Measurements from ENCODE around the gene PTPRK. TPM values are rescaled to one million over a fixed set of nuclear protein-coding genes. Genes with fewer than 3 reads are reported as not detected.

Gene PTPRK
- total RNA-seq, 2 experiments from 2014 or later = 1.7 to 2.5 TPM

GRCh38 chr6:128239146-128239545, 281.3 kb downstream of the PTPRK start:
- Mint-ChIP-seq H3K4me1 (peaks cover 6% of the 10 kb centered on the region), H3K9me3 (peaks cover 3% of the 10 kb centered on the region), H3K36me3 (ENCODE audit: low read depth) (no peaks in the 10 kb centered on the region), H3K4me3 (no peak overlapping the region), H3K27ac (no peak overlapping the region), H3K27me3 (no peaks in the 10 kb centered on the region)
- CTCF ChIA-PET = interaction anchor here (1.1 kb wide), 1 partner anchor 723 kb away, joined by 3 read pairs; no protein-coding TSS in a partner anchor
- POLR2A ChIA-PET = no interaction called here
- DNase-seq = no peak

GRCh38 chr6:128238225-128238624, 282.2 kb downstream of the PTPRK start:
- no peaks in the 10 kb centered on the region for H3K9me3 Mint-ChIP-seq
- no peak overlapping the region for H3K4me3 Mint-ChIP-seq
- H3K36me3 Mint-ChIP-seq (ENCODE audit: low read depth) = no peaks in the 10 kb centered on the region
- H3K27ac Mint-ChIP-seq = no peak overlapping the region
- H3K4me1 Mint-ChIP-seq = peaks cover 6% of the 10 kb centered on the region
- ChIA-PET POLR2A (no interaction called here), CTCF (interaction anchor here (1.1 to 1.8 kb wide), 2 partner anchors 47 to 722 kb away, joined by 3 to 4 read pairs; no protein-coding TSS in a partner anchor)
- no peaks in the 10 kb centered on the region for H3K27me3 Mint-ChIP-seq
- no peak for DNase-seq

GRCh38 chr6:128235556-128235955, 284.8 kb downstream of the PTPRK start:
- Mint-ChIP-seq H3K27ac (no peak overlapping the region), H3K9me3 (no peaks in the 10 kb centered on the region), H3K4me3 (no peak overlapping the region), H3K36me3 (ENCODE audit: low read depth) (no peaks in the 10 kb centered on the region), H3K27me3 (no peaks in the 10 kb centered on the region), H3K4me1 (peaks cover 6% of the 10 kb centered on the region)
- CTCF ChIA-PET = no interaction called here
- DNase-seq = no peak
- POLR2A ChIA-PET = interaction anchor here (0.6 kb wide), 1 partner anchor 94 kb away, joined by 3 read pairs; no protein-coding TSS in a partner anchor

GRCh38 chr6:128233531-128233930, 286.9 kb downstream of the PTPRK start:
- Mint-ChIP-seq H3K27me3 (no peaks in the 10 kb centered on the region), H3K36me3 (ENCODE audit: low read depth) (no peaks in the 10 kb centered on the region), H3K27ac (no peak overlapping the region), H3K9me3 (no peaks in the 10 kb centered on the region), H3K4me1 (no peaks in the 10 kb centered on the region), H3K4me3 (no peak overlapping the region)
- ChIA-PET POLR2A (no interaction called here), CTCF (no interaction called here)
- DNase-seq = no peak

GRCh38 chr6:128230267-128230989, 290.0 kb downstream of the PTPRK start:
- Mint-ChIP-seq H3K36me3 (ENCODE audit: low read depth) (no peaks in the 10 kb centered on the region), H3K4me1 (no peaks in the 10 kb centered on the region), H3K4me3 (no peak overlapping the region), H3K27me3 (no peaks in the 10 kb centered on the region), H3K27ac (no peak overlapping the region), H3K9me3 (peaks cover 3% of the 10 kb centered on the region)
- no peak for DNase-seq
- CTCF ChIA-PET = no interaction called here
- POLR2A ChIA-PET = no interaction called here

GRCh38 chr6:128225612-128226011, 294.8 kb downstream of the PTPRK start:
- ChIA-PET POLR2A (no interaction called here), CTCF (no interaction called here)
- H3K9me3 Mint-ChIP-seq = peaks cover 3% of the 10 kb centered on the region
- DNase-seq = no peak
- no peaks in the 10 kb centered on the region for H3K4me1 Mint-ChIP-seq
- H3K36me3 Mint-ChIP-seq (ENCODE audit: low read depth) = no peaks in the 10 kb centered on the region
- H3K27me3 Mint-ChIP-seq = no peaks in the 10 kb centered on the region
- no peak overlapping the region for H3K27ac Mint-ChIP-seq
- H3K4me3 Mint-ChIP-seq = no peak overlapping the region

GRCh38 chr6:128216917-128217316, 303.5 kb downstream of the PTPRK start:
- H3K4me1 Mint-ChIP-seq = peaks cover 2% of the 10 kb centered on the region
- CTCF ChIA-PET = no interaction called here

GRCh38 chr6:128209771-128210170, 310.6 kb downstream of the PTPRK start:
- Mint-ChIP-seq H3K27me3 (no peaks in the 10 kb centered on the region), H3K4me3 (no peak overlapping the region), H3K36me3 (ENCODE audit: low read depth) (no peaks in the 10 kb centered on the region), H3K27ac (no peak overlapping the region), H3K4me1 (peaks cover 2% of the 10 kb centered on the region), H3K9me3 (no peaks in the 10 kb centered on the region)
- no peak for DNase-seq
- ChIA-PET POLR2A (no interaction called here), CTCF (no interaction called here)

More at GRCh38 chr6:128216917-128217316, 303.5 kb downstream of the PTPRK start:
- no peak for DNase-seq
- no peaks in the 10 kb centered on the region for H3K27me3 Mint-ChIP-seq
- H3K36me3 Mint-ChIP-seq (ENCODE audit: low read depth) = no peaks in the 10 kb centered on the region
- H3K4me3 Mint-ChIP-seq = no peak overlapping the region
- no peak overlapping the region for H3K27ac Mint-ChIP-seq
- POLR2A ChIA-PET = no interaction called here
- H3K9me3 Mint-ChIP-seq = no peaks in the 10 kb centered on the region

GRCh38 chr6:128208851-128209580, 311.4 kb downstream of the PTPRK start:
- peaks cover 2% of the 10 kb centered on the region for H3K4me1 Mint-ChIP-seq
- H3K27me3 Mint-ChIP-seq = no peaks in the 10 kb centered on the region
- ChIA-PET POLR2A (no interaction called here), CTCF (no interaction called here)
- H3K4me3 Mint-ChIP-seq = no peak overlapping the region
- H3K27ac Mint-ChIP-seq = no peak overlapping the region
- no peak for DNase-seq
- no peaks in the 10 kb centered on the region for H3K9me3 Mint-ChIP-seq
- no peaks in the 10 kb centered on the region for H3K36me3 Mint-ChIP-seq (ENCODE audit: low read depth)

GRCh38 chr6:128208078-128208477, 312.3 kb downstream of the PTPRK start:
- ChIA-PET CTCF (no interaction called here), POLR2A (no interaction called here)
- H3K4me1 Mint-ChIP-seq = no peaks in the 10 kb centered on the region
- DNase-seq = no peak
- no peak overlapping the region for H3K27ac Mint-ChIP-seq
- H3K27me3 Mint-ChIP-seq = no peaks in the 10 kb centered on the region
- H3K4me3 Mint-ChIP-seq = no peak overlapping the region
- no peaks in the 10 kb centered on the region for H3K36me3 Mint-ChIP-seq (ENCODE audit: low read depth)
- H3K9me3 Mint-ChIP-seq = no peaks in the 10 kb centered on the region

GRCh38 chr6:128206610-128207426, 313.6 kb downstream of the PTPRK start:
- POLR2A ChIA-PET = no interaction called here
- CTCF ChIA-PET = no interaction called here
- H3K9me3 Mint-ChIP-seq = no peaks in the 10 kb centered on the region

GRCh38 chr6:128204616-128205015, 315.8 kb downstream of the PTPRK start:
- CTCF ChIA-PET = no interaction called here
- Mint-ChIP-seq H3K4me1 (no peaks in the 10 kb centered on the region), H3K4me3 (no peak overlapping the region), H3K27ac (no peak overlapping the region), H3K27me3 (no peaks in the 10 kb centered on the region), H3K36me3 (ENCODE audit: low read depth) (no peaks in the 10 kb centered on the region), H3K9me3 (no peaks in the 10 kb centered on the region)
- no peak for DNase-seq
- POLR2A ChIA-PET = no interaction called here

More at GRCh38 chr6:128206610-128207426, 313.6 kb downstream of the PTPRK start:
- H3K27me3 Mint-ChIP-seq = no peaks in the 10 kb centered on the region
- H3K27ac Mint-ChIP-seq = no peak overlapping the region
- no peaks in the 10 kb centered on the region for H3K36me3 Mint-ChIP-seq (ENCODE audit: low read depth)
- no peak overlapping the region for H3K4me3 Mint-ChIP-seq
- no peak for DNase-seq
- H3K4me1 Mint-ChIP-seq = no peaks in the 10 kb centered on the region

- no peaks in the 10 kb centered on the region for H3K36me3 Mint-ChIP-seq (ENCODE audit: low read depth)
- no peak for DNase-seq
- no peaks in the 10 kb centered on the region for H3K27me3 Mint-ChIP-seq
- no peak overlapping the region for H3K27ac Mint-ChIP-seq
- ChIA-PET POLR2A (no interaction called here), CTCF (no interaction called here)
- no peaks in the 10 kb centered on the region for H3K4me1 Mint-ChIP-seq
- H3K9me3 Mint-ChIP-seq = no peaks in the 10 kb centered on the region
- H3K4me3 Mint-ChIP-seq = no peak overlapping the region
Measured at GRCh38 chr6:128202169-128202765, 318.1 kb downstream of the PTPRK start.

All from activated CD4-positive, alpha-beta T cell treated with anti-CD3 and anti-CD28 coated beads, Interleukin-2, amount 10 ng/mL, durations not matched to agents 7 days and 5 days (primary cell).